ENCODE data around the gene FANCC.
"Not testable (repeated sequence)": the region's sequence is repeated elsewhere in the genome, so short reads cannot be mapped to it uniquely, and the experiment has no call there.

FANCC gene

GRCh38 chr9:95280745-95281144, 36.8 kb downstream of the FANCC start:
- no peak for DNase-seq (ENCODE audit: low spot score)

GRCh38 chr9:95277509-95277908, 40.0 kb downstream of the FANCC start:
- no peak for DNase-seq (ENCODE audit: low spot score)

GRCh38 chr9:95276395-95276954, 41.0 kb downstream of the FANCC start:
- DNase-seq (ENCODE audit: low spot score) = no peak

- DNase-seq (ENCODE audit: low spot score) = not testable (repeated sequence)
Measured at GRCh38 chr9:95274160-95274559, 43.3 kb downstream of the FANCC start.

DNA sequence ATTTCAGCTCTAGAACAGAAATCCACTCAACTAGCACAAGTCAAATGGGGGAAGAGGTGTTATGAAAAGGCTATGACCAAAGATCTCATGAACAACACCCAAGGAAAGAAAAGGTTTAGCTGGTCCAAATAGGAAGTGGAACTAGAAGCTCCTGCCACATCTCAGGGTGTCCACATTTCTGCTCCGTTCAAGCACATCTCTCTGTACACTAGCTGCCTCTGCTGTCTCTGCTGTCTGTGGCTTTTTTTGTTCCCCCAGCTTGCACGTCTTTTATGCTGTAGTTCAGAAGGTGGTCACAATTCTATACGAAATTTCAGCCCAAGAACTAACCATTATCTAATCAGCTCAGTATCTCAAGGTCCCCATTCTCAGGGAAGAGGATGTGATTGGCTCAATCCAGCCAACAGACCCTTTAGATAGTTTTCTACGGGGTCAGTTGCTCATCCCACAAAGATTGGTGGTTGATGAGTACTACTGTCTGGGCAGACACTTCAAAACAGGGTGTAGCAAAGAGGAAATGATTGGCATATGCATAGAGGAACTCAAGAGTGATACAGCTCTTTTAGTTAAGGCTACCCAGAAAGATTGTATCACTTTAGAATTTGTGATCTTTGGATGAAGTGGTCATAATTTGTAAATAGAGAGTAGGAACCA, 44.0 kb downstream of the FANCC start:
- no peak for DNase-seq (ENCODE audit: low spot score)

- DNase-seq (ENCODE audit: low spot score) = no peak
Measured at GRCh38 chr9:95272830-95273229, 44.7 kb downstream of the FANCC start.

DNA sequence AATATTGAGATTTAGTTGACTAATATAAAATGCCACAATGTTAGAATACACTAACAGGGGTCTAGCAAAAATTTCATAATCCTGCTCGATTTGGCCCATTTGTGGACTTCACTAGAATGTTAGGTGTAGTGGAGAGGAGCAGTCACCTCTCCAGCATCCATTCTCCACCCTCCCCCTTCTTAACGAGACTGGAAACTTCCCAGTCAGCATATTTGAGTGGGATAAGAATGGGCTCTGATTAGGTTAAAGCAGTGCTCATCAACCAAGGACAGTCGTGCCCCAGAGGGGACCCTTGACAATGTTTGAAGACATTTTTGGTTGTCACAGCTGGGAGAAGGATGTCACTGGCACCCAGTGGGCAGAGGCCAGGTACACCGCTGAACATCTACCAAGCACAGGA, 46.7 kb downstream of the FANCC start:
- DNase-seq (ENCODE audit: low spot score) = no peak

DNA sequence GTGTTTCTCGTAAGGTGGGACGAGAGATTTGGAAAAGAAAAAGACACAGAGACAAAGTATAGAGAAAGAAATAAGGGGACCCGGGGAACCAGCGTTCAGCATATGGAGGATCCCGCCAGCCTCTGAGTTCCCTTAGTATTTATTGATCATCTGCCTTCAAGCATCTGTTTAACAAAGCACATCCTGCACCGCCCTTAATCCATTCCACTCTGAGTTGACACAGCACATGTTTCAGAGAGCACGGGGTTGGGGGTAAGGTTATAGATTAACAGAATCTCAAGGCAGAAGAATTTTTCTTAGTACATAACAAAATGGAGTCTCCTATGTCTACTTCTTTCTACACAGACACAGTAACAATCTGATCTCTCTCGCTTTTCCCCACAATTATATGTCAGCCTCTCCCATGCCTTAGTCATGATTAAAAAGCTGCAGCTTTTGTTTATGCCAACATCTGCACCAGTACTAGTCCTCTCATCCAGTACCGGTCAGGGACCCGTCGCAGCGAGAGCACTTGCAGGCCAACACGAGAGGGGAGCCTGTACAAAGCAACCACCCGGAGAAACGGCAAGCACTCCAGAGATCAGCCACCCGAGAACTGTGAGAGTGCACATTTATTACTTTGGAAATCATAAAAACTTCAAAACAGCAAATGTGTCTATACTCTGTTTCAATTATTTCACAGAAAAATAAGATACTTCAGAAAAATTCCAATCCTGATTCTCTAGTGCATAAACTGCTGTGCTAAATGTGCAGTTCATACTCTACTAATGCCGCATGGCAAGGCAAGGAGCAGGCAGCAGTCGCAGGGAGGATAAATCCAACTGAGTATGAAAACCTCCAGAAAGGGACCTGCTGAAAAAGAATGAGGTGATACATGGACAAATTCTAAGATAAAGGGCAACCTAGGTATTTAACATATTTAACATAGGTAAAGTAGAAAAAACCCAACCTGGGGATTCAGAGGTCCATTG, 47.4 kb downstream of the FANCC start:
- not testable (repeated sequence) for DNase-seq (ENCODE audit: low spot score)

DNA sequence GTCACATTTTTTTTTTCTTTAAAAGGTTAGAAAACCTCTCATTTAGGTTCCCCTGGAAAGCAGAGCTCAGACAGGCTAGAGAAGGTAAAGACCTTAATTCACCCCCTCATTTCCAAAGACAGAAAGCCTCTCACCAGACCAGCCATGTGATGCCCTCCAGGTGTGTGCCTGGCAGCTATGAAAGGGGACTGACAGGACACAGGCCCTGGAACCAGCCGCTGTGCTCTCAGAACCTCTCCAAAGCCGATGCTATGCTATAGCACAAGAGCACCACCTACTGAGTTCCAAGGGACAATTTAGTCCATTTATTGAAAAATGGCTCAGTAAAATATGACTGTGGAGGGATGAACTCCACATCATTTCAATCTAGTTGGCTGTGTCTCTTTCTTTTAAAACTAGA, 48.8 kb downstream of the FANCC start:
- DNase-seq (ENCODE audit: low spot score) = peak; percentile 32

GRCh38 chr9:95266649-95267048, 50.9 kb downstream of the FANCC start:
- DNase-seq (ENCODE audit: low spot score) = no peak

GRCh38 chr9:95265960-95266359, 51.5 kb downstream of the FANCC start:
- DNase-seq (ENCODE audit: low spot score) = no peak

DNA sequence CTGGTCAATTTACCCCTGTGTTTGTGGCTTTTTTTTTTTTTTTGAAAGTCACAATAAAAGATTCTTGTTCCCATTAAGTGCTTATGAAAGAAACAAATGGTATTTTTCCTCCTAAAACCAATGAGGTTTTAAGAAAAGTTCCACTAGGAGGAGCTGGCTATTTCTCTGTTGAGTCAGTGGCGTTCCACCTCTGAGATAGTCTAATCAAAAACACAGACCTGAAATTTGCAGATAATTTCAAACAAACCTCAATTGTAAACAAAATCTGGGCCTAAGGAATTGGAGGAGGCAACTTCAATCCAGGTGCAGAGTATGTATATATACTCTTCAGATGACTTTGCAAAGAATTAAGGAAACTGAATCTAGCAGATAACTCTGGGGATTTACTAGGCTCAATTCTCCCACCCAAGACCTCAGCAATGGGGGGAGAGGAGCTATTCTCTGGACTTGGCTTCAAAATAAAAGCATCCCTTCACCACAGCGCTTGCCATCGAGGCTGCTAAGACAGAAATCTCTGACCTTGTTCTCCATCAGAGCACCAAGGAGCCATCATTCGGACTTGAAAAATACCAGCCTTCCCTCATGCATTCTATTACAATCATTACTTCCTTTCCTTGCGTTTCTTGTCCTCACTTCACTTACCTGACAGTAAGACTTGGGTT, 52.4 kb downstream of the FANCC start:
- peak; percentile 34 for DNase-seq (ENCODE audit: low spot score)

DNA sequence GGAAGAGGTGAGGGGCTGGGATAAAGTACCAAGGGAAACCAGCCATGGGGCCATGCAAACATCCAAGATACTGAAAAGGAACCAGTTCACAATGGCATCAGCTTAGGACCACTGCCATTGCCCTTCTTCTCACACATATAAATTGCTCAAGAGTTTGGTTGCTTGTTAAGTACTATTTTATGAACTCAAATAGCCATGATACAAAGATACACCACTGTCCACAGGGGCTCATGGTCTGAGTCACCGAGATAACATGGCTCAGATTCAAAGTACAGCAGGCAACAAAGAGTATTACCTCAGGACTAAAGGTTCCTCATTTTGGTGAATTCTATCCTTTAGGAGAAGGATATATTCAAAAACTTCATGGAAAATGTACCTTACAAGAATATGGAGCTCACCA, 55.6 kb downstream of the FANCC start:
- DNase-seq (ENCODE audit: low spot score) = no peak

DNA sequence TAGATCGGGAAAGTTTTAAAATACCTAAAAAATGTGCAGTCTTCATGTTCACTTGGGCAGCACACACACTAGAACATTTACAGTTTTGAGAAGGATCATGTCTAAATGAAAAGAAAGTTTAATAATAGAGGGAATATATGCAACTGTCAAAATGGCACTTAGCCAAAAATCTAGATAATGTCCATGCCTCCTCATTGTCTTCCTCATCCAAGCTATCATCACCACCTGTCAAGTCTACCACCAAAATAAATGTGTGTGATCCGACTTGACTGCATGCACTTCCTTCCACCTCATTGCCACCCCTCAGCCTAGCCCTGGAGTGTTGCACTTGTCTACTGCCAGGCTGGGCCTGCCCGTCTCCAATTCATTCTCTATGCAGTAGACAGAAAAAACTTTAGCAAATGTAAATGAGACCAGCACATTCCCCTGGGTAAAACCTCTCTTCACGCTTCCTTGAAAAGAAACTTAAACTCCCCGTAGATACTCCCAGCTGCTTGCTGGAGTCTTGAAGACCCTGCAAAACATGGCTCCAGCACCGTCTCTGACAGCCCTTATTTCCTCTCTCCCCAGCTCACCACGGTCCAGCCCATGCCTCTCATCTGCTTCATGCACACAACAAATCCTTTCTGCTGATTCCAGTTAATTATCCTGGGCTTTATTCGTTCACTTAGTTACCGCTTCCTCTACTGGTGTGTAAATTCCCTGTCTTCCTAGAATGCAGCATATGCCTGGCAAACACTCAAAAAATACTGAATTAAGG, 66.9 kb downstream of the FANCC start:
- DNase-seq (ENCODE audit: low spot score) = no peak

DNA sequence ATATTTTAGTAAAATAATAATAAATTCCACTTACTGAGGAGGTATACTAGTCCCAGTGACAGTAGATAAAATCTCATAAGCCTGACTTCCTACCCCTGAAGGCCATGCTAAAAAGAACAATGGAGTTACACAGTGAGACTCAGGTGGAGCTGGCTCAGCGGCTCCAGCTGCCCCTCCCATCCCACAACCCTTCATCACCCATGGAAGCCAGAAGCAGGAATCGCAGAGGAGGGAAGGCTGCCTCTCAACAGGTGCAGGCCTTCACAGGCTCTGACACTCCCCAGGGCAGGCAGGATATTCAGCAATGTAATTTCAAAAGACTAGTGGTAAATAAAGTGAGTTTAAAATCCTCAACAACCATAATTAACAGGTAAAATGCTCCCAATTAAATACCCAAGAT, 67.5 kb downstream of the FANCC start:
- no peak for DNase-seq (ENCODE audit: low spot score)

DNA sequence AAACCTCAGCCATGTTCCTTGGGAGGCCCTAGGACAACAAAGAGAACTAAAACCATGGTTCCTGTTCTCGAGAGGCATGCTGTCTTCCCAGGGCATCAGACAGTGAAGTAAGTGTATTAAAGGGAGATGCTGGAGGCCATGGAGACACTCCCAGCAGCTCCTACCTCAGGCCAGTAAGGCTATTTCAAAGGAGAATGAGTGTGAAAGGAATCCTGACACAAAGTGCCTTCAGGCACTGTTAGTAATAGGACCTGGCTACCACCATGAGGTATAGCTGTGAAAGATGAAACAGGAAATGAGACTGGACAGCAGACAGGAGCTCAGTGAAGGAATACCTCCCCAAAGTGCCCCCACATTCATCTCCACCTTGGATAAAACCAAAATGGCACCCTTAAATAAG, 71.0 kb downstream of the FANCC start:
- no peak for DNase-seq (ENCODE audit: low spot score)

DNA sequence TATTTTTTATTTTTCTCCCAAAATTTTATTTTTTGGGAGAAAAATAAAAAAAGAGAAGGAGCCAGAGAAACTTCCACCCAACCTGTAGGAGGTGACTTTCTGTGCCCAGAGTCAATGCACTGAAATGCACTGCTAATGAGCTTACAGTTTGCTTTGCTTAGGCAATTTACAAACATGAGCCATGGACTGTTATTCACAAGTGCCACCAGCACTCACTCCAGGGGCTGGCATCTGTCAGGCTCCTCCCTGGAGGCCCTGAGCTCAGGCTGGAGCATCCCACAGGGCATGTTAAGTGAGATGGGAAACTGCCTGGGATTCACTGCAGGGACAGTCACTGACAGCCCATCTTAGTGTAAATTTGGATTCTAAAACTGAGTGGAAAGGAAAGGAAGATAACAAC, 74.9 kb downstream of the FANCC start:
- DNase-seq (ENCODE audit: low spot score) = no peak

DNA sequence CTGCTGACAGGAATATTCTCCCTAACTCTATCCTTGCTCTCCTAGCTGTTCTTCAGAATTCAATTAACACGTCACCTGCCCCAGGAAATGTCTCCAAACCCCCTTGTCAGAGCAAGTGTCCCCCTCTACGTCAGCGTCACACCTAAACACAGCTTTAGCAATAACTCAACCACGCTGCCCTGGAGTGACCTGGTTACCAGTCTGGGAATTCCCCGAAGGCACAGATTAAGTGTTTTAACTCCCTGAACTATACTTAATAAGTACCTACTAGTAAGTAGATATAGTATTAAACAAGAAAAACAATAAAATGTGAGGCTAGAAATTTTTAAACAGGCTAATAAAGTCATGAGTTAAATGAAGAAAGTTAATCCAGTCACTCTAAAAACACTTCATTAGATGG, 78.4 kb downstream of the FANCC start:
- DNase-seq (ENCODE audit: low spot score) = no peak

DNA sequence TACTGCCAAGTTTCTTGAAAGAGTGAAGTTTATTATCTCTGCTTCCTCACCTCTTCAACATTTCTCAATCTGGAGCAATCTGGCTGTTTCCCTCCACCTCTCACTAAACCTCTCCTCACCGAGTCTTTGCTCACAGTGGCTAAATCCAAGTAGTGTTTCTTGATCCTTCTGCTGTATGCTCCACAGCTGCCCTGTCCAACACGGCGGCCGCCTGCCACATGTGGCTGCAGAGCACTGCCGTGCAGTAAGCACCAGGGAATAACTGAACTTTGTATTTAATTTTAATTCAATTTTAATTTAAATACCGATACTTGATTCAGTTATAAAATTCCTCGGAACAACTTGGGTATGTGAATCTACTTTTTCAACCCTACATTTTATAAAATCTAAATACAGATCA, 80.2 kb downstream of the FANCC start:
- no peak for DNase-seq (ENCODE audit: low spot score)

GRCh38 chr9:95230046-95230445, 87.5 kb downstream of the FANCC start:
- no peak for DNase-seq (ENCODE audit: low spot score)

- no peak for DNase-seq (ENCODE audit: low spot score)
Measured at GRCh38 chr9:95229230-95229915, 88.1 kb downstream of the FANCC start.
